Mesenchymal stem cell (in vitro differentiated cells and primary cell): ENCODE data around the gene AACS.
A peak's percentile ranks its signal among the peaks of the same experiment; 100 is the strongest.

ENCODE experiments used
- DNase-seq: peaks from one replicate; pipeline ENCODE4 v3.0.0-alpha.2; 2013
- H2AFZ ChIP-seq: one replicate; pipeline ENCODE4 v1.6.1; 2013; ENCODE audit warnings: low read depth, mild to moderate bottlenecking, control low read depth, inconsistent platforms, low read length, moderate library complexity
- H2AK5ac ChIP-seq: 2 replicates; pipeline ENCODE4 v1.6.1; 2013; ENCODE audit warnings: low read length, moderate library complexity, mild to moderate bottlenecking, inconsistent platforms; ENCODE audit not compliant: severe bottlenecking
- H2BK120ac ChIP-seq: one replicate; pipeline ENCODE4 v1.6.1; 2013; ENCODE audit warnings: low read depth, mild to moderate bottlenecking, inconsistent platforms, low read length, moderate library complexity
- H2BK12ac ChIP-seq, 2 experiments: one replicate each; pipeline ENCODE4 v1.6.1; 2013; ENCODE audit warnings: inconsistent platforms in 2 of 2, low read length in 2 of 2, mild to moderate bottlenecking in 2 of 2, moderate library complexity in 2 of 2, control low read depth in 1 of 2
- H2BK15ac ChIP-seq: one replicate; pipeline ENCODE4 v1.6.1; 2013; ENCODE audit warnings: mild to moderate bottlenecking, low read depth, inconsistent platforms; ENCODE audit not compliant: poor library complexity, severe bottlenecking
- H2BK5ac ChIP-seq: 2 replicates; pipeline ENCODE4 v1.6.1; 2013; ENCODE audit warnings: low read depth, mild to moderate bottlenecking, low read length, control low read depth, inconsistent platforms; ENCODE audit not compliant: poor library complexity, severe bottlenecking
- H3K14ac ChIP-seq, 2 experiments: one replicate each; pipeline ENCODE4 v1.6.1; 2013; ENCODE audit warnings: inconsistent platforms in 2 of 2, low read length in 2 of 2, control low read depth in 1 of 2, mild to moderate bottlenecking in 1 of 2, moderate library complexity in 1 of 2
- H3K18ac ChIP-seq, 2 experiments: one replicate each; pipeline ENCODE4 v1.6.1; 2013; ENCODE audit warnings: inconsistent platforms in 2 of 2, low read length in 2 of 2, control low read depth in 1 of 2, low read depth in 1 of 2, mild to moderate bottlenecking in 1 of 2
- H3K23ac ChIP-seq, 2 experiments: one replicate each; pipeline ENCODE4 v1.6.1; 2013; ENCODE audit warnings: inconsistent platforms in 2 of 2, low read length in 2 of 2, mild to moderate bottlenecking in 2 of 2, moderate library complexity in 2 of 2, control low read depth in 1 of 2
- H3K27ac ChIP-seq: 2 replicates; pipeline ENCODE4 v1.5.1; 2013; ENCODE audit warnings: mild to moderate bottlenecking, moderate library complexity, low read length, control low read depth, inconsistent platforms; ENCODE audit not compliant: poor library complexity, severe bottlenecking
- H3K27me3 ChIP-seq, 2 experiments: 2 replicates each; pipeline versions ENCODE4 v1.6.1 to v1.7.0; 2013; ENCODE audit warnings: low read length in 2 of 2, mild to moderate bottlenecking in 2 of 2, moderate library complexity in 2 of 2, control low read depth in 1 of 2, inconsistent platforms in 1 of 2; ENCODE audit not compliant: control insufficient read depth in 1 of 2, insufficient read depth in 1 of 2
- H3K36me3 ChIP-seq, 2 experiments: 2 replicates each; pipeline versions ENCODE4 v1.6.1 to v1.7.0; 2013; ENCODE audit warnings: low read length in 2 of 2, control low read depth in 1 of 2, inconsistent platforms in 1 of 2, low read depth in 1 of 2, mild to moderate bottlenecking in 1 of 2; ENCODE audit not compliant: insufficient read depth in 2 of 2, control insufficient read depth in 1 of 2
- H3K4ac ChIP-seq, 2 experiments: one replicate each; pipeline ENCODE4 v1.6.1; 2013; ENCODE audit warnings: inconsistent platforms in 2 of 2, low read length in 2 of 2, mild to moderate bottlenecking in 2 of 2, moderate library complexity in 2 of 2, control low read depth in 1 of 2, low read depth in 1 of 2
- H3K4me1 ChIP-seq: 2 replicates; pipeline ENCODE4 v1.6.1; 2013; ENCODE audit warnings: low read depth, low read length, control low read depth; ENCODE audit not compliant: control insufficient read depth, insufficient read depth
- H3K4me2 ChIP-seq: 2 replicates; pipeline ENCODE4 v1.6.1; 2013; ENCODE audit warnings: low read length, mild to moderate bottlenecking, inconsistent platforms; ENCODE audit not compliant: poor library complexity, severe bottlenecking
- H3K4me3 ChIP-seq, 2 experiments: 2 replicates each; pipeline versions ENCODE4 v1.5.1 to v1.7.0; 2013; ENCODE audit warnings: low read length in 2 of 2, mild to moderate bottlenecking in 2 of 2, control low read depth in 1 of 2, low read depth in 1 of 2; ENCODE audit not compliant: insufficient read depth in 1 of 2
- H3K79me1 ChIP-seq: replicated peaks from 2 replicates; pipeline ENCODE4 v1.6.1; 2013; ENCODE audit warnings: mild to moderate bottlenecking, control low read depth, low read length, inconsistent platforms; ENCODE audit not compliant: poor library complexity, severe bottlenecking
- H3K9ac ChIP-seq: 2 replicates; pipeline ENCODE4 v1.7.0; 2013; ENCODE audit warnings: mild to moderate bottlenecking, low read length, moderate library complexity
- H3K9me3 ChIP-seq: 2 replicates; pipeline ENCODE4 v1.7.0; 2013; ENCODE audit warnings: mild to moderate bottlenecking, low read length; ENCODE audit not compliant: control insufficient read depth
- H4K8ac ChIP-seq: one replicate; pipeline ENCODE4 v1.6.1; 2013; ENCODE audit warnings: inconsistent platforms, mild to moderate bottlenecking, low read length, moderate library complexity
- H4K91ac ChIP-seq: one replicate; pipeline ENCODE4 v1.6.1; 2013; ENCODE audit warnings: mild to moderate bottlenecking, low read length, inconsistent platforms
- WGBS: methylation state at CpG from one replicate; pipeline ENCODE4 v1.1.7; 2013; ENCODE audit warnings: mixed read lengths; 5-methylcytosine and 5-hydroxymethylcytosine counted together

Gene AACS

DNA sequence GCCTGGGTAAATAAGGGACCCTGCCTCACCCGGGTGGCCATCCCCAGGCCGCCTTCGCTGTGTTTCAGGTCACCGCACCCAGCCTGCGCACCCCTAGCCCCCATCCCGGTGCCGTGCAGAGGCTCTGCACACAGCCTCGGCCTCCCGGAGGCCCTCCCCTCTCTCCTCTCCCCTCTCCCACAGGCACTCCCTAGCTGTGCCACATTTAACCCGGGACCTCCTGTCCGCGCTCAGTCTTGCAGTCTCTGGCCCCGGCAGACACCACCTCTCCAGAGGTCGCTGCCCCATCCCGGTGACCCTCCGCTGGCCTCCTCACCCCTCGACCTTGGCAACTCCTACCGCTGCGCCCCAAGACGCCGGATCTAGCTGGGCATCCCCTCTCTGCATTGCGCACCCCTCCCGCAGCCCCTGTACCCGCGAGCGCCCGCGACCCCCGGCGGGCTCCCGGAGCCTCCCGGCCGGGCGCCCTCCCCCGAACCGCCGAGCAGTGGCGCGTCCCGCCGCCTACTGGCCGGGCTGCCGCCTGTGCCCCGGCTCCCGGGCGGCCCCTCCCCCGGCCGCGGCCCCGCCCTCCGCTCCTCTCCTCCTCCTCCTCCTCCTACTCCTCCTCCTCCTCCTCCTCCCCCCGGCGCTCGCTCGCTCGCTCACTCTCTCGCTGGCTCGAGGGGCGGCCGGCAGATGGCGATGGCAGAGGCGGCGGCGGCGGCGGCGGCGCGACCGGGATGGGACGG, 120.7 kb downstream of the AACS start, which contains the start of gene TMEM132B:
Gene TMEM132B (plus strand): TSS at position 647 of the 731 bp plus-strand sequence.
- peak within 1 kb of the TSS; percentile 91 for H3K4me2 ChIP-seq
- H3K4me1 ChIP-seq, result peaks cover 40% of the 10 kb centered on the region
- peak; percentile 67 for DNase-seq
- peak within 1 kb of the TSS; percentile 63 for H2BK5ac ChIP-seq
- no peaks in the 10 kb centered on the region for H3K36me3 ChIP-seq
- H3K9me3 ChIP-seq, result peaks cover 2% of the 10 kb centered on the region
- H3K14ac ChIP-seq, result no peak within 1 kb of the TSS
- peak within 1 kb of the TSS; percentile 12 for H2BK15ac ChIP-seq
- no peak within 1 kb of the TSS for H3K23ac ChIP-seq
- H3K79me1 ChIP-seq, result no peaks in the 10 kb centered on the region
- no peak within 1 kb of the TSS for H4K91ac ChIP-seq
- peak within 1 kb of the TSS; percentile 36 for H3K9ac ChIP-seq
- no peak within 1 kb of the TSS for H2AK5ac ChIP-seq
- no peak within 1 kb of the TSS for H3K4ac ChIP-seq
- no peak within 1 kb of the TSS for H3K18ac ChIP-seq
- H2AFZ ChIP-seq, result peak within 1 kb of the TSS; percentile 15
- H3K27me3 ChIP-seq, result peaks cover 46 to 74% of the 10 kb centered on the region in 2 experiments
- H2BK12ac ChIP-seq, result no peak within 1 kb of the TSS
- no peak within 1 kb of the TSS for H2BK120ac ChIP-seq
- H4K8ac ChIP-seq, result no peak within 1 kb of the TSS
- WGBS, result 1% methylated on average over 59 of the region's 71 CpGs
- H3K27ac ChIP-seq, result peak within 1 kb of the TSS; percentile 43
- H3K4me3 ChIP-seq, result peak within 1 kb of the TSS; percentile 56 to 73

- no peak overlapping the region for H4K8ac ChIP-seq
- H3K18ac ChIP-seq, result no peak overlapping the region
- H3K4me3 ChIP-seq, result peak overlapping the region; percentile 56 to 67
- no peak overlapping the region for H3K4ac ChIP-seq
- no peak overlapping the region for H3K27ac ChIP-seq
- H2BK5ac ChIP-seq, result no peak overlapping the region
- no peaks in the 10 kb centered on the region for H3K79me1 ChIP-seq
- no peak overlapping the region for H3K9ac ChIP-seq
- H3K36me3 ChIP-seq, result no peaks in the 10 kb centered on the region
- no peak overlapping the region for H3K14ac ChIP-seq
- peak; percentile 10 for DNase-seq
- peak overlapping the region; percentile 15 for H2AFZ ChIP-seq
- H3K9me3 ChIP-seq, result no peaks in the 10 kb centered on the region
- no peak overlapping the region for H2BK120ac ChIP-seq
- H2BK15ac ChIP-seq, result peak overlapping the region; percentile 12
- no peak overlapping the region for H4K91ac ChIP-seq
- under 1% methylated on average over 41 of the region's 90 CpGs for WGBS
- no peak overlapping the region for H2AK5ac ChIP-seq
- peaks cover 48 to 71% of the 10 kb centered on the region in 2 experiments for H3K27me3 ChIP-seq
- H2BK12ac ChIP-seq, result no peak overlapping the region
- H3K4me1 ChIP-seq, result peaks cover 40% of the 10 kb centered on the region
- H3K23ac ChIP-seq, result no peak overlapping the region
- H3K4me2 ChIP-seq, result peak overlapping the region; percentile 83
Measured at GRCh38 chr12:125186471-125187147, 121.4 kb downstream of the AACS start.

DNA sequence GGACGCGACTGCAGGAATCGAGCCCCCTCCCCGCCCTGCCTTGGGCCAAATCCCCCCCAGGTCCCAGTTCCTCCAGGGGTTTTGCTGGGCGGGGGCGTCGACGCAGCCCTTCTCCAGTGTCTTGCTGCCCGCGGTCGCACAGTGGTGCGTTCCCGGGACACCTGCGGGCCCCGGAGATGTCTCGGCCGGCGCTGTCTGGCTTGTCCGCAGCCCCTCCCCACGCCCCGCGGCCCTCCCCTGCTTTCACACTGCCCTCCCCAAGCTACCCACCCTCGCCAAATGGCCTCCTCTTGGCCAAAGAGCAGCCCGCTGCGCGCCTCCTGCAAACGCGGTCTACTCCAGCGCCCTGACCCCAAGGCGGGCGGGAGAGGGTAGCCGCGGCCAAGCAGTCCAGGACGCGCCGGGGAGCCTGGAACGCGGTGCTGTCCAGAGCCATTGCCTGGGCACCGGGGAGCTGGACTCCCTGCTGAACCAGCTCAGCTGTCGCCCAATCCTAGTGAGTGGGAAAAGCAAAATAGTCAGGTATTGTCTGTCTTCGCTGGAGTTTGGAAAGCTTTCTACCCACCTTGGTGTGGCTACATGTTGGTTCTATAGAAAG, 122.0 kb downstream of the AACS start:
- H3K9me3 ChIP-seq, result no peaks in the 10 kb centered on the region
- no peak overlapping the region for H2BK12ac ChIP-seq
- peak overlapping the region; percentile 83 for H3K4me2 ChIP-seq
- H3K27me3 ChIP-seq, result peaks cover 53 to 71% of the 10 kb centered on the region in 2 experiments
- H2AK5ac ChIP-seq, result no peak overlapping the region
- H2BK5ac ChIP-seq, result no peak overlapping the region
- no peak overlapping the region for H3K18ac ChIP-seq
- no peak overlapping the region for H3K27ac ChIP-seq
- no peak overlapping the region for H3K14ac ChIP-seq
- H3K36me3 ChIP-seq, result no peaks in the 10 kb centered on the region
- H3K9ac ChIP-seq, result peak overlapping the region; percentile 9
- no peak overlapping the region for H2BK120ac ChIP-seq
- H3K4ac ChIP-seq, result no peak overlapping the region
- no peak overlapping the region for H4K91ac ChIP-seq
- no peak overlapping the region for H4K8ac ChIP-seq
- WGBS, result 1% methylated on average over 37 of the region's 41 CpGs
- H3K23ac ChIP-seq, result peak overlapping the region in 1 of 2 experiments; percentile 18
- no peak for DNase-seq
- peaks cover 40% of the 10 kb centered on the region for H3K4me1 ChIP-seq
- no peaks in the 10 kb centered on the region for H3K79me1 ChIP-seq
- peak overlapping the region; percentile 41 to 67 for H3K4me3 ChIP-seq
- peak overlapping the region; percentile 12 for H2BK15ac ChIP-seq
- H2AFZ ChIP-seq, result no peak overlapping the region
